Astrocyte (in vitro differentiated cells and primary cell): Measurements from ENCODE around the gene ANKDD1B. TPM values are rescaled to one million over a fixed set of nuclear protein-coding genes. Genes with fewer than 3 reads are reported as not detected.

Source experiments
- DNase-seq: peaks from one replicate; pipeline ENCODE4 v3.0.0-alpha.2; 2010; ENCODE audit warnings: low read depth
- FAIRE-seq: peaks from 2 replicates; lab custom pipeline; 2011; peaks lifted over from hg19 to GRCh38; lab: Jason Lieb, UNC
- H2AFZ ChIP-seq: 2 replicates; pipeline ENCODE4 v1.6.0; 2012; ENCODE audit warnings: low read depth, low read length, inconsistent platforms
- H3K27ac ChIP-seq: 2 replicates; pipeline ENCODE4 v1.5.1; 2011; ENCODE audit warnings: low read depth, low read length, inconsistent platforms
- H3K27me3 ChIP-seq: 2 replicates; pipeline ENCODE4 v1.6.0; 2011; ENCODE audit warnings: low read length, inconsistent platforms; ENCODE audit not compliant: insufficient read depth
- H3K36me3 ChIP-seq: 2 replicates; pipeline ENCODE4 v1.5.1; 2011; ENCODE audit warnings: low read length, inconsistent platforms; ENCODE audit not compliant: insufficient read depth
- H3K4me1 ChIP-seq: 2 replicates; pipeline ENCODE4 v1.5.1; 2011; ENCODE audit warnings: low read length, inconsistent platforms; ENCODE audit not compliant: insufficient read depth
- H3K4me2 ChIP-seq: 2 replicates; pipeline ENCODE4 v1.6.0; 2012; ENCODE audit warnings: low read length, inconsistent platforms
- H3K4me3 ChIP-seq: 2 replicates; pipeline ENCODE4 v1.5.1; 2011; ENCODE audit warnings: low read depth, mild to moderate bottlenecking, low read length, inconsistent platforms; ENCODE audit not compliant: insufficient read depth
- H3K79me2 ChIP-seq: 2 replicates; pipeline ENCODE4 v1.6.0; 2012; ENCODE audit warnings: mild to moderate bottlenecking, low read length, inconsistent platforms; ENCODE audit not compliant: insufficient read depth
- H3K9ac ChIP-seq: 2 replicates; pipeline ENCODE4 v1.6.0; 2012; ENCODE audit warnings: mild to moderate bottlenecking, low read length, inconsistent platforms
- H3K9me3 ChIP-seq: 2 replicates; pipeline ENCODE4 v1.5.1; 2012; ENCODE audit warnings: low read depth, mild to moderate bottlenecking, low read length, inconsistent platforms; ENCODE audit not compliant: insufficient read depth
- H4K20me1 ChIP-seq: 2 replicates; pipeline ENCODE4 v1.6.0; 2012; ENCODE audit warnings: low read length, inconsistent platforms; ENCODE audit not compliant: insufficient read depth
- H3K27ac Mint-ChIP-seq: one replicate; pipeline ENCODE4 v1.8.0; 2021; ENCODE audit warnings: mild to moderate bottlenecking, mixed read lengths; ENCODE audit not compliant: unreplicated experiment
- H3K27me3 Mint-ChIP-seq: one replicate; pipeline ENCODE4 v1.8.0; 2021; ENCODE audit warnings: low read depth, mixed read lengths; ENCODE audit not compliant: unreplicated experiment
- H3K36me3 Mint-ChIP-seq: one replicate; pipeline ENCODE4 v1.8.0; 2021; ENCODE audit warnings: low read depth, mixed read lengths; ENCODE audit not compliant: unreplicated experiment
- H3K4me1 Mint-ChIP-seq: one replicate; pipeline ENCODE4 v1.8.0; 2021; ENCODE audit warnings: low read depth, mixed read lengths; ENCODE audit not compliant: unreplicated experiment
- H3K4me3 Mint-ChIP-seq: one replicate; pipeline ENCODE4 v1.8.0; 2021; ENCODE audit warnings: mild to moderate bottlenecking, moderate library complexity, mixed read lengths; ENCODE audit not compliant: unreplicated experiment
- H3K9me3 Mint-ChIP-seq: one replicate; pipeline ENCODE4 v1.8.0; 2021; ENCODE audit warnings: mild to moderate bottlenecking, mixed read lengths; ENCODE audit not compliant: unreplicated experiment
- CTCF ChIP-seq: IDR thresholded peaks from 2 replicates; pipeline ENCODE4 v1.5.1; 2011; ENCODE audit warnings: low read depth, mild to moderate bottlenecking, inconsistent platforms, low read length, moderate library complexity; ENCODE audit not compliant: insufficient read depth
- EZH2 ChIP-seq: IDR thresholded peaks from 2 replicates; pipeline ENCODE4 v1.6.1; 2012; ENCODE audit warnings: mild to moderate bottlenecking, low read length, inconsistent platforms; ENCODE audit not compliant: insufficient read depth
- total RNA-seq: library from RNA; stranded (reverse); gene quantifications from 2 replicates; pipeline ENCODE4 v1.2.1, GENCODE V29; 2021

Gene ANKDD1B
- total RNA-seq, 1 donor from 2014 or later: 0.59 TPM

GRCh38 chr5:75666801-75667200 lies 55.5 kb downstream of the ANKDD1B start:
- Histone ChIP-seq H2AFZ (no peak overlapping the region), H3K4me1 (peaks cover 6% of the 10 kb centered on the region), H3K27ac (no peak overlapping the region), H3K4me2 (no peak overlapping the region), H4K20me1 (no peaks in the 10 kb centered on the region), H3K79me2 (no peaks in the 10 kb centered on the region), H3K27me3 (no peaks in the 10 kb centered on the region), H3K4me3 (no peak overlapping the region), H3K9me3 (no peaks in the 10 kb centered on the region), H3K9ac (no peak overlapping the region), H3K36me3 (no peaks in the 10 kb centered on the region)
- Mint-ChIP-seq H3K4me1 (peaks cover 14% of the 10 kb centered on the region), H3K27ac (no peak overlapping the region), H3K4me3 (no peak overlapping the region), H3K9me3 (no peaks in the 10 kb centered on the region), H3K36me3 (no peaks in the 10 kb centered on the region), H3K27me3 (peaks cover 3% of the 10 kb centered on the region)
- no peak for DNase-seq
- no peak for TF ChIP-seq CTCF
- FAIRE-seq: no peak

- FAIRE-seq (no peak), DNase-seq (no peak)
- no peak overlapping the region for H3K9ac ChIP-seq
- H3K9me3 ChIP-seq: no peaks in the 10 kb centered on the region
- TF ChIP-seq CTCF: no peak
- no peak for TF ChIP-seq EZH2
- no peak overlapping the region for H3K4me2 ChIP-seq
- H3K27ac ChIP-seq: no peak overlapping the region
- Mint-ChIP-seq H3K9me3 (no peaks in the 10 kb centered on the region), H3K4me3 (no peak overlapping the region), H3K4me1 (peaks cover 14% of the 10 kb centered on the region), H3K27me3 (peaks cover 3% of the 10 kb centered on the region), H3K36me3 (peaks cover 4% of the 10 kb centered on the region), H3K27ac (no peak overlapping the region)
- H3K79me2 ChIP-seq: no peaks in the 10 kb centered on the region
- no peaks in the 10 kb centered on the region for H3K36me3 ChIP-seq
- peaks cover 6% of the 10 kb centered on the region for H3K4me1 ChIP-seq
- no peaks in the 10 kb centered on the region for H3K27me3 ChIP-seq
- no peaks in the 10 kb centered on the region for H4K20me1 ChIP-seq
- H3K4me3 ChIP-seq: no peak overlapping the region
- H2AFZ ChIP-seq: no peak overlapping the region
Measured at GRCh38 chr5:75667586-75667985, 56.3 kb downstream of the ANKDD1B start.

- peaks cover 14% of the 10 kb centered on the region for H3K4me1 Mint-ChIP-seq
- no peaks in the 10 kb centered on the region for H3K27me3 ChIP-seq
- TF ChIP-seq CTCF (no peak), EZH2 (no peak)
- no peak overlapping the region for H3K27ac ChIP-seq
- no peak for DNase-seq
- H3K9me3 Mint-ChIP-seq: no peaks in the 10 kb centered on the region
- H3K4me2 ChIP-seq: no peak overlapping the region
- peaks cover 4% of the 10 kb centered on the region for H3K36me3 Mint-ChIP-seq
- no peak overlapping the region for H3K9ac ChIP-seq
- no peak overlapping the region for H3K4me3 ChIP-seq
- H3K27me3 Mint-ChIP-seq: peaks cover 3% of the 10 kb centered on the region
- peaks cover 6% of the 10 kb centered on the region for H3K4me1 ChIP-seq
- H3K27ac Mint-ChIP-seq: no peak overlapping the region
- H3K36me3 ChIP-seq: no peaks in the 10 kb centered on the region
- no peaks in the 10 kb centered on the region for H4K20me1 ChIP-seq
- no peak overlapping the region for H3K4me3 Mint-ChIP-seq
- H3K9me3 ChIP-seq: no peaks in the 10 kb centered on the region
- FAIRE-seq: no peak
- H2AFZ ChIP-seq: no peak overlapping the region
- no peaks in the 10 kb centered on the region for H3K79me2 ChIP-seq
Measured at GRCh38 chr5:75668445-75668844, 57.2 kb downstream of the ANKDD1B start.
